HG02938 (cell line): Measurements from ENCODE around the gene FAM162A.

ENCODE experiments used
- ATAC-seq: cut with Tn5 transposase; IDR thresholded peaks from one replicate; pipeline ENCODE4 v1.9.1; 2021; ENCODE audit warnings: mild to moderate bottlenecking, moderate library complexity; ENCODE audit not compliant: unreplicated experiment

Gene FAM162A, protein sequence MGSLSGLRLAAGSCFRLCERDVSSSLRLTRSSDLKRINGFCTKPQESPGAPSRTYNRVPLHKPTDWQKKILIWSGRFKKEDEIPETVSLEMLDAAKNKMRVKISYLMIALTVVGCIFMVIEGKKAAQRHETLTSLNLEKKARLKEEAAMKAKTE

DNA sequence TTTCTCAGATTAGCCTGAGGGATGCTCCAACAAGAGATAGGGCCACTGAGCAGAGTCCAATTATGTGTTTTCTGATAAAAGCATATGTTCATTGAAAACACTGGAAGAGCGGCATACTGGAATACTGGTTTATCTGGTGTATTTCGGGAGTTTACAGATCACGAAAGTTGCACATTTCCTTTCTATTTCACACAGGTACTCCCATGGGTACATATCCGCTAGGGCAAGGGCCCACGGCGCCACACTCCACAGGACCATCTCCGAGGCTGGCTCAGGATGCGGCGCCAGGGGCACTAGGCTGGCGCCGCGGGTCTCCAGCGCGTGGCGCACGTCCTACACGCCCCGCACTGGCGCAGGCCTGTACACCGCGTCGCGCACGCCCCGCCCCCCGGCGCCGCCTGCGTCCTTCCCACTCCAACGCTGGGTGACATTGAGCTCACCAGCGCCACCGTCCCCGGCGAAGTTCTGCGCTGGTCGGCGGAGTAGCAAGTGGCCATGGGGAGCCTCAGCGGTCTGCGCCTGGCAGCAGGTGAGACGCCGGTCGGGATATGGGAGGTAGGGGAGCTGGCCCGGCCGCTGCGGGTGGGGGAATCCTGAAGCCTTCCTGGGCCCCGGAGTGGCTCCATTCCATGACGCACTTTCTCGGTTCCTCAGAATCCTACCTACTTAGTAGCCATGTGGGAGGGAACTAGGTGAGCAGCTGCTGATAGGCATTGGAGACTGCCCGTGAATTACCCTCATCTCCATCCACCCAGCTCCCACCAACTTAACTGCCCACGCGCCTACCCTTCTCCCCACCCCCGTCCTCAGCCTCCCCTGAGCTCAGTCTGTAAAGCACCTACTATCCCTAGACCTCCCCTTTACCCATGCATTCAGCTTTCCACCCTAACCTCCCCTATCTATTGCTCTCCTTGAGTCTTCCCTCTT, at the start of gene FAM162A:
Gene FAM162A (plus strand): TSS at position 412 of the 927 bp plus-strand sequence. CDS start 84 bp downstream, at position 496.
- peak; percentile 85 for ATAC-seq

DNA sequence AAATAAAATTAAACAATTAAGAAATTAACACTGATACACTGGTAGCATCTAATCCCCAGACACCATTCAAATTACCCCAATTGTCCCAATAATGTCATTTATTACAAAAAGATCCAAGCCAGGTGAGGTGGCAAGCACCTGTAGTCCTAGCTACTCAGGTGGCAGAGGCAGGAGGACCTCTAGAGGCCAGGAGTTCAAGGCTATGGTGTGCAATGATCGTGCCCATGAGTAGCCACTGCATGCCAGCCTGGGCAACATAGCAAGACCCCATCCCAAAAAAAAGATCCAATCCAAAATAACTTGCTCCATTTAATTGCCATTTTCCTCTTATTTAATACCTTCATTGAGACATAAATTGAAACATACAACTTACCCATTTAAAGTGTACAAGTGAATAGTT, 41.2 kb upstream of the FAM162A start:
- ATAC-seq: no peak

GRCh38 chr3:122343654-122344053, 40.3 kb upstream of the FAM162A start:
- ATAC-seq: no peak

- ATAC-seq: no peak
Measured at GRCh38 chr3:122349171-122349570, 34.8 kb upstream of the FAM162A start.

- ATAC-seq: no peak
Measured at GRCh38 chr3:122350814-122351418, 33.1 kb upstream of the FAM162A start.

DNA sequence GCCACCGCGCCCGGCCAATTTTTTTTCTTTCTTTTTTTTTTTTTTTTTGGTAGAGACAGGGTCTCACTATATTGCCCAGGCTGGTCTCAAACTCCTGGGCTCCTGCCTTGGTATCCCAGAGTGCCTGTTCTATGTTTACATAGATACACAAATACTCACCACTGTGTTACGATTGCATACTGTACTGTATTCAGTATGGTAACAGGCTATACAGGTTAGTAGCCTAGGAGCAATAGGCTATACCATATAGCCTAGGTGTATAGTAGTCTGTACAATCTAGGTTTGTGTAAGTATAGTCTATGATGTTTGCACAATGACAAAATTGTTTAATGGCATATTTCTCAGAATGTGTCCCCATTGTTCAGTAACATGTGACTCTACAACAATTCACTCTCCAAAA, 32.4 kb upstream of the FAM162A start:
- ATAC-seq: no peak

- no peak for ATAC-seq
Measured at GRCh38 chr3:122353215-122353614, 30.8 kb upstream of the FAM162A start.

GRCh38 chr3:122353893-122354401, 30.0 kb upstream of the FAM162A start:
- no peak for ATAC-seq

GRCh38 chr3:122355612-122356011, 28.4 kb upstream of the FAM162A start:
- no peak for ATAC-seq

DNA sequence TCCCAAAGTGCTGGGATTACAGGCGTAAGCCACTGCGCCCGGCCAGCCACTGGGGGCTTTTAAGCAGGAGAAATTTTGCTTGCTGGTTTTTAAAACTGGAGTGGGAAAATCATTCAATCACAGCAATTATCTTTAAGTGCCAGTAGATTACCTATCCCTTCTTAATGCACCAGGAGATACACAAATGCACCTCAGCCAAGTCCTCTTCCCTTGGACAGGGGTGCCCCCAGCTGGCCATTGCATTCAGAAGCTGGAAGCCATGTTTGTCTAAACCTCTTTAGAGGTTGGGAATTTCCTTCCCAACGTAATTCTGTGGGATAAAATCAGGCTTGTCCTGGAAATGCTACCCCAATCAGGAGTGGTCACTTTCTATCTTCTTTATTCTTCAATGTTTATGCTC, 27.6 kb upstream of the FAM162A start:
- no peak for ATAC-seq

DNA sequence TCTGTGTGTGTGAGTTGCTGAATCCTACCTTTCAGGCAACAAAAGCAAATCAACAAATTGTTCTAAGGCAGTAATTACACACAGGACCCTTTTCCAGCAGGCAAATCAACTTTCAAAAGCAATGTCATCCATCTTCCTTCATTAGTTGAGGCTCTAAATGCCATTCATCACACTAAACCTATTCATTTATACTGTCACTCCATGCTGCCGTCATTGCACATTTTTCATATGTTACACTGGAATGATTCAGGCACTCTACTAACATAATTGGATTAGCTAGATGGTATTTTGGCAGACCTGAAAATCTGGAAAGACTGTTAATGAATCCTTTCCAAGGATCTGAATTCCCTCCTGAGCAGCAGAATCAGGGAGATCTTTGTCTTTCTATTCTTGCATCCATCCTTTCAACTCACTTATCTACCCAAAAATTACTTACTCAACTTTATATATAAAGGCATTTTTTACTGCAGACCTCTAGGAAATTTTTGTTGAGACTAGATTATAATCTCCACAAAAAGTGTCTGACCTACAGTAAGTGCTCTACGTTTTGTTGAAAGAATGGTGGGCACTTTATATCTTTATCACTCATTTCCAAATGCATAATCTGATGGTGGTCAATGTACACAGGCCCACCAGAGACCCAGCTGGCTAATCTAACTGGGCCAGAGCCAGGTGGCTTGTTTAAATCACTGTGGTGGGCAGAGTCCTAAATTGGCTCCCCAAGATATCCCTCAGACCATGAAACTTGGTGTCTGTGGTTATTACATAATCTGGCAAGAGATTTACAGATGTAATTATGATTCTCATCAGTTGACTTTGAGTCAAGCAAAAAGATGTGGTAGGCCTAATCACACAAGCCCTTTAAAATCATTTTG, 25.9 kb upstream of the FAM162A start:
- ATAC-seq: no peak

DNA sequence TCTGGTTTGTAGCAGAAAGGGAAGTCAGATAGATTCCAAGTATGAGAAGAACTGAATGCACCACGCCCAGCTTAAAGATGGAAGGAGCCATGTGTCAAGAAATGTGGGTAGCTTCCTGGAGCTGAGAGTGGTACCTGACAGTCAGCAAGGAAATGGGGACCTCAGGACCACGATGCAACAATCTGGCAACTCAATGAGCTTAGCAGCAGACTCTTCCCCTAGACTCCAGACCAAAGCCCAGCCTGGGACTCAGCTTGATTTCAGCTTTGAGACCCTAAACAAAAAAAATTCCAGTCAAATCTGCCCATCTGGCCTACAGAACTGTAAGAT, 25.3 kb upstream of the FAM162A start:
- no peak for ATAC-seq

GRCh38 chr3:122362026-122362425, 22.0 kb upstream of the FAM162A start:
- no peak for ATAC-seq

- no peak for ATAC-seq
Measured at GRCh38 chr3:122364490-122364889, 19.5 kb upstream of the FAM162A start.

DNA sequence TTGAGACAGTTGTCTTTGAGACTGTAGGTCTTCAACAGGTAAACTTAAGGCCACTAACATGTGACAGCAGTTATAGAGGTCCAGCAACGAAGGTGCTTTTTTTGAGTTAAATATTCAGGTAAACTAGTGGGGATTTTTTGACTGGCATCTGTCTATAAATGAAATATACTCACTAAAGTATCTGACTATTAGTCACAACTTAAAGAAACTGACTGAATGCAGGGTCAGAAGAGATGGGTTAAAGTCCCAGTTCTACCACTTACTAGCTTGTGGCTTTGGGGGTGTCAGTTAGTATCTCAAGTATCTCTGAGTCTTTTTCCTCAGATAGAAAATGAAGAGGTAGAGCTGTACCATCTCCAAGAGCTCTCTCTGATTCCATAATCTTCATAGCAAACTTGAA, 18.9 kb upstream of the FAM162A start:
- ATAC-seq: peak; percentile 54

GRCh38 chr3:122365582-122366378, 18.2 kb upstream of the FAM162A start:
- ATAC-seq: peak; percentile 84

GRCh38 chr3:122366379-122366749, 17.6 kb upstream of the FAM162A start:
- ATAC-seq: no peak

DNA sequence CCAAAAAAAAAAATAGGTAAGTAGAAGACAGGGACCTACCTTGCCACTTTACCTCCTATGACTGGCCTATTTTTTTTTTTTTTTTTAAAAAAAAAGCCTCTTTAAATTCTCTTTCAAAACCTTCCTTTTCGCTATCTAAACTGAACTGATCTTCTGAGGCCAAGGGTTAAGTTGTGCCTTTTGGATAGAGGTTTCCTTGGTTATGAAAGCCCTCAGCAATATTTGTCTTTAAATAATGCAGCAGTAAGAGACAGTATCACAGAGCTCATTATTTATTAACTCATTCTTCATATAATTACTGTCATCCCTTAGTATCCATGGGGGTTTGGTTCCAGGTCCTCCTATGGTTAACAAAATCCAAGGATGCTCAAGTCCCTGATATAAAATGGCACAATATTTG, 9.9 kb upstream of the FAM162A start:
- no peak for ATAC-seq

GRCh38 chr3:122377975-122378374, 6.0 kb upstream of the FAM162A start:
- no peak for ATAC-seq
